Fibroblast of gingiva (primary cell): ENCODE results near the gene PDE6B.
"Not testable (repeated sequence)": the region's sequence is repeated elsewhere in the genome, so short reads cannot be mapped to it uniquely, and the experiment has no call there.

Source experiments
- DNase-seq: peaks from one replicate; pipeline ENCODE4 v3.0.0-alpha.2; 2011; ENCODE audit warnings: low read depth

PDE6B gene

DNA sequence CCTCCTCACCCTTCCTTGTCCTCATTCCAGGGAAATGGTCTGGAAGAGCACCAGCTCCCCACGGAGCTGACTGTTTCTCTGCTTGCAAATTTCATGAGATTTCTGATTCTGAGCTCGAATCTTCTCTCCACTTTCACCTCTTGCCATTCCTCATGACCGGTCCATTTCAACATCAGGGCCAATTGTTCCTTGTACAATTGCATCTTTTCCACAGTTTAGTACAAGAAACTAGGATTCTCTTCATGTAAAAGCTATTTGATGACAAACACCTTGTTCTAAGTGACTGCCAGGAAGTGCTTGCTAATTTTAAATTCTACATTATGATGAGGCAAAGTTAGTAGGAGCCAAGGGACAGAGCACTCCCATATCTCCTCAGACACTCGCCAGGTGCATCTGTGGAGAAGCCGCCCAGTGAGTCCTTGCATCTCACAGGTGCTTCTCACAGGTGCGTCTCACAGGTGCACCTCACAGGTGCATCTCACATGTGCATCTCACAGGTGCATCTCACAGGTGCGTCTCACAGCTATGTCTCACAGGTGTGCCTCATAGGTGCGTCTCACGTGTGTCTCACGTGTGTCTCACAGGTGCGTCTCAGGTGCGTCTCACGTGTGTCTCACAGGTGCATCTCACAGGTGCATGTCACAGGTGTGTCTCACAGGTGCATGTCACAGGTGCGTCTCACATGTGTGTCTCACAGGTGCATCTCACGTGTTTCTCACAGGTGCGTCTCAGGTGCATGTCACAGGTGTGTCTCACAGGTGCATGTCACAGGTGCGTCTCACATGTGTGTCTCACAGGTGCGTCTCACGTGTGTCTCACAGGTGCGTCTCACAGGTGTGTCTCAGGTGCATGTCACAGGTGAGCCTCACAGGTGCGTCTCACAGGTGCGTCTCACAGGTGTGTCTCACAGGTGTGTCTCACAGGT lies 3.0 kb upstream of the PDE6B start:
- no peak for DNase-seq

DNA sequence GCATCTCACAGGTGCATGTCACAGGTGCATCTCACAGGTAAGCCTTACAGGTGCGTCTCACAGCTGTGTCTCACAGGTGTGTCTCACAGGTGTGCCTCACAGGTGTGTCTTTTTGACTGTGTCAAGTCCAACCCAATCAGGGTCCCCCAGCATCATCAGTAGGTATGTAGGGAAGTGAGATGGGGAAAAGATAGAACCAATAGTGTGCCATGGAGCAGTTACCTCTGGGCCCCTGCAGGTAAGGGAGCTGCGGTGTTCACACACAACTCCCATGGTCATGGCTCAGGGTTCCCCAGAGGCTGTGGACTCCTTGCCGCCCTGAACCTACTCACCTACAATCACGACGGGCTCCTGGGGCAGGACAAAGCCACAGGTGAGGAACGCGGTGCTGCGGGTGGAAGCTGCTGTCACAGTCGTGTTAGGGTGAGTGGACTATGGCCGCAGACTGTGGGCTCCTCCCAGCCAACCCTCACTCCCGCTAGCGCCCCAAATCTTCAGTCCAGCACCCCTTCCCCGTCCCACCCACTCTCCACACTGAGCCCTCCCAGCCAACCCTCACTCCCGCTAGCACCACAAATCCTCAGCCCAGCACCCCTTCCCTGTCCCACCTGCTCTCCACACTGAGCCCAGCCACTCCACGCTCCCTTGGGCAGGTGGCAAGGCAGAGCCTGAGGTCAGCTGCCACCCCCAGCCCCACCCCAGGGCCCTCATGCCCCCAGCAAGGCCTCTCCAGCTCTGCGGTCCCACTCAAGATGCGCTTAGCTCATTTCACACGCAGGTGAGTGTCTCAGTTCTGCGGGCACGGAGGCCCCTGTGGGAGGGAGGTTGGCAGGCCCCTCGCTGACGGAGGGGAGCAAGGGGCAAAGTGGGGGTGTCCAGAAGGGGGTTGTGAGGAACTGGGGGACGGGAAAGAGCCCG lies 2.1 kb upstream of the PDE6B start:
- no peak for DNase-seq

DNA sequence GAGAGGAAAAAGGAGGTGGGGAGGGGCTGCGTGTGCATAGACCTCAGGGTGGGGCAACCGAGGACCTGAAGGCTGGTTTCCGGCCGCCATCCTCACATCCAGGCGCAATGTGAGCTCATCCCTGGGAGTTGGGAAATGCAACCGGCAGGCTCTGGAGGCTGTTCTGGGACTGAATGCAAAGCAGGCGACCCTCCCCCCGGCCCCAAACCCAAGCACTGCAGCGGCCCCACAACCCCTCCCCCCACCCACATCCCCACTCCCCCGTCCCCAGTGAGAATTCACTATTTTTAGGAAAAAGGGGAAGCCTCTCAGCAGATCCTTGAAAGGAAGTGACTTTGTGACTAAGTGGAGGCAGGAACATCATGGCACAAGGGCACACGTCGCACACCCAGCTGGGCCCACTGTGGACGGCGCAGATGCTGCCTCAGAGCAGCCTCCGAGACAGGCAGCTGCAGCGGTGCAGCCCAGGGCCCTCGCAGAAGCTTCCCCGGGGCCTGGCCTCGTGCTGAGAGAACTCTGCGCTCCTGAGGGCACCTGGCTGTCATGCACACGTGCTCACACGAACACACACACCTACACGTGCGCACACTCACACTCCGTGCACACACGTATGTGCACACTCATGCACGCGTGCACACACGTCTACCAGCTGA lies 1.3 kb upstream of the PDE6B start:
- no peak for DNase-seq

DNA sequence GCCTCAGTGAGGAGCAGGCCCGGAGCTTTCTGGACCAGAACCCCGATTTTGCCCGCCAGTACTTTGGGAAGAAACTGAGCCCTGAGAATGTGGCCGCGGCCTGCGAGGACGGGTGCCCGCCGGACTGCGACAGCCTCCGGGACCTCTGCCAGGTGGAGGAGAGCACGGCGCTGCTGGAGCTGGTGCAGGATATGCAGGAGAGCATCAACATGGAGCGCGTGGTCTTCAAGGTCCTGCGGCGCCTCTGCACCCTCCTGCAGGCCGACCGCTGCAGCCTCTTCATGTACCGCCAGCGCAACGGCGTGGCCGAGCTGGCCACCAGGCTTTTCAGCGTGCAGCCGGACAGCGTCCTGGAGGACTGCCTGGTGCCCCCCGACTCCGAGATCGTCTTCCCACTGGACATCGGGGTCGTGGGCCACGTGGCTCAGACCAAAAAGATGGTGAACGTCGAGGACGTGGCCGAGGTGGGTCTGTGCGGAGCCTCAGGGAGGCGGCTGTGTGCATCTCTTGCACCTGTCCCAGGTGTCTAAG lies 323 bp downstream of the PDE6B start:
- no peak for DNase-seq

DNA sequence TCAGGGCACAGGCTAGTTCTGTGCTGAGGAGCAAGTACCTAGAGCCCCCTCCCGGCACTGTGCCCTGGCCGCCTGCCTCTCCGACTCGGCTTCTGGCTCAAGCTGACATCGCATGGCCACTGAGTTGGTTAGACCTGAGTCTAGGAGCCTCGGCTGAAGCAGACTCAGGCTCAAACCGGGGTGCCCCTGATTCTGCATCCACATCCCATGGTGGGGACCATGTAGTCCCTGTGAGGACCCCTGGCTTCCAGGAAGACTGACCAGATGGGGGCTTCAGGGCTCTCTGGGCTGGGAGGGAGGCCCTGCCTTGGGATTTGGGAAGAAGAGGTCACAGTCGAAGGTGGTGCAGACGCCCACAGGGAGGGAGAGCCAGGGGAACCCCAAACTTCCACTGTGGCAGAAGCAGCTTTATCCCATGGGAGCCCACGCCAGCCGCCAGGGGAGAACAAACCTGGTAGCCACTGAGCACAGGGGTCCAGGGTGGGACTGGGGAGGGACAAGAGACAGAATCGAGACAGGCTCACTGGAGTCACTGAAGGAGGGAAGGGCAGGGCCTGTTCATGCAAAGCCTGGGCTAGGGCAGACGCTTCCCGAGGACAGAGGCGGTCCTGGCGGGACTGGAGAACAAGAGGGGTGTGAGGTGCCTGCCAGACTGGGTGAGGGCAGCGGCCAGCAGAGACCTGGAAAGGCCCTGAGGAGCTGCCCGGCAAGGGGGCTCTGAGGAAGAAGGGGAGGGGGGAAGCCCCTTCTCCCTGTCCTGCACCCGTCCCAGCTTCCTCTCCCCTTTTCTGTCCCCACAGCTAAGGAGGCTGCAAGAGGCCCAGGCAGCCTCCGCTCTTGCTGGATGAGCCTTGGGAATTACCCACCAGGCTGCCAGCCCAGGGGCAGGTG lies 1.1 kb downstream of the PDE6B start:
- DNase-seq, result no peak

DNA sequence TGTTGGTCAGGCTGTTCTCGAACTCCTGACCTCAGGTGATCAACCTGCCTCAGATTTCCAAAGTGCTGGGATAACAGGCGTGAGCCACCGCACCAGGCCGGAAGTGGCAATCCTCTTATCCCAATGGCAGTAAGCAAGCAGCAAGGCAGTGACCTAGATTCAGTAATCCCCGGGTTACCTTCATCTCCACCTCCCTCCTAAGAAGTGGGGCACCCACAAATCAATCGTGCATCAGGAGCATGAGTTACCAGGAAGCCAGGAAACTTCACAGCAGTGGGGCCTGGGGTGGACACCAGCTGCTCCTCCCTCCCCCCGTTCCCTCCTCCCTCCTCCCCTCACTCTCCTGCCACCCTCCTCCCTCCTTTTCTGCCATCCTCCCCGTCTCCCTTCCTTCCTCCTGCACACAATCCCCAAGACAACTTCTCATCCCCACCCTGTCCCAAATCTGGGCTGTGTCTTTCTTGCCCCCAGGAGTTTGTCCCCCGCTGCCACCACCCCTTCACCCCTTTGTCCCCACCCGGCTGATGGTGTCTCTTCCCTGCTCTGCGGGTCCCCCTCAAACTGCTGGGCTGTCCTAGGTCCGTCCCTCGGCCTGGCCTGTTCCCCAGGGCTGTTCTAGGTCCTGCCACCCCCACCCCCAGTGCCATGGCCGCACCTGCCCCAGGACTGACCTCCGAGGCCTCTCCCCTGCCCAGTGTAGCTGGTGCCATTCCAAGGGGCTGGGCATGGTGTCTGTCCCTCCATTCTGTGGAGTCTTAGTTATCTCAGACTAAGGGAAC lies 2.2 kb downstream of the PDE6B start:
- DNase-seq, result no peak

DNA sequence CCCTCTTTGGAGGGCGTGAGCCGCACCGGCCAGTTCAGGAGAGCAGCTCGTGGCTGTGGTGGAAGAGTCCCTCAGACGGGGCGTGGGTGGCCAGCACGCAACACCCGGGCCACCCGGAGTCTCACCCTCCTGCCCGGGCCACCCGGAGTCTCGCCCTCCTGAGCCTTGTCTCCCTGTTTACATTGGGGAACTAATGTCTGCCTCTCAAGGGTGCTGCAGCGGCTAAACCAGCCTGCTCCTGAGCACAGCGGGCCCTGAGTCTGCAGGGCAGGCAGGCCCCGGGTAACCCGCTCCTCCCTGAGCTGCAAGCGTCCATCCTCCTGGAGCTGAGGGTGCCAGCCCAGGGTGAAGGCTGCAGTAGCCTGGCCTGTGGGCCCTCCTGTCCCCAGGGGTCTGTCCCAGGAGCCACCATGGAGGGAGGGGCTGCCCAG lies 3.0 kb downstream of the PDE6B start:
- DNase-seq, result no peak

DNA sequence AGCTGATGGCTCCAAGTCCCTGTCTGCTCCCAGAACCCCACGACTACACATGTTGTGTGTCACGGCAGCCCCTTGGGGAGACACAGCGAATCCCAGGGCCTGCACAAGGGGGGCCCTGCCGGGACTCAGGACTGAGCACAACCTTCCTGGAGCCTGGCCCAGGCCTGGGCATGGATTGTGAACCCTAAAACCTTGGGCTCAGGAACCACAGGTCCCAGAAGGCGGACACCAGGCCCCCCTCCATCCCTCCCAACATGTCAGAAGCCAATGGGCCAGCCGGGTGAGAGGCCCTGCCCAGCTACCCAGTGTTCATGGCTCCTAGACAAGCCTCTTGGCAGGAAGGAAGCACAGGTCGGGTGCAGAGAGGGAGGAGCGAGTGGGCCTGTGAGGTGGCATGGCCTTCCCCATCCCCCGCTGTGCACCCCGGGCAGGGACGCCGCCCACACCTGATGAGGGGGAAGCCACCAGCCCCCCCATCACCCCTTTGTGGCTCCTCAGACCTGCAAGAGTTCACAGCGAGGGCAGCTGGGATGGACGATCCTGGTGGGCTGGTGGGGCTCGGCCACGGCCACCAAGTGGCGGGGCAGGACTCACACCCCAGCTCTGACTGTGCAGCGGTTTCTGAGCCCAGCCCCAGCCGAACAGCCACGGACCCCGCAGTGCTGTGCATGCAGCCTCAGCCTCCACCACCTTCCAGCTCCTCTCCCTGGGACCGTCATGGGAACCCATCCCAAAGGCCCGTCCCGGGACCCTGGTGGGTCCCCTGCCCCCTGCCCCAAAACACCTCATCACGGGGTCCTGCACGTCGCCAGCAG lies 3.7 kb downstream of the PDE6B start:
- DNase-seq, result no peak

DNA sequence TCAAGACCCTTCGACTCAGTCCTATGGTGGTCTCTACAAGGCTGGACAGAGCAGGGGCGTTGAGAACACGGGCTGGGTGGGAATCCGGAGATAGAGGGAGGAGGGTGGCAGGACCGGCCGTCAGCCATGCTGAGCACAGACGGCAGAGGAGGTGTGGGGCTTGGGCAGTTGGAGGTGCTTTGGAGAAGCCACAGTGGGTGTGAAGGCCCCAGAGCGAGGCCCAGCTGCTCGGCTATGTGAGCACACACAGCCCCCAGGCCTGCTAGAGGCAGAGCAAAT lies 4.2 kb downstream of the PDE6B start:
- DNase-seq, result no peak

DNA sequence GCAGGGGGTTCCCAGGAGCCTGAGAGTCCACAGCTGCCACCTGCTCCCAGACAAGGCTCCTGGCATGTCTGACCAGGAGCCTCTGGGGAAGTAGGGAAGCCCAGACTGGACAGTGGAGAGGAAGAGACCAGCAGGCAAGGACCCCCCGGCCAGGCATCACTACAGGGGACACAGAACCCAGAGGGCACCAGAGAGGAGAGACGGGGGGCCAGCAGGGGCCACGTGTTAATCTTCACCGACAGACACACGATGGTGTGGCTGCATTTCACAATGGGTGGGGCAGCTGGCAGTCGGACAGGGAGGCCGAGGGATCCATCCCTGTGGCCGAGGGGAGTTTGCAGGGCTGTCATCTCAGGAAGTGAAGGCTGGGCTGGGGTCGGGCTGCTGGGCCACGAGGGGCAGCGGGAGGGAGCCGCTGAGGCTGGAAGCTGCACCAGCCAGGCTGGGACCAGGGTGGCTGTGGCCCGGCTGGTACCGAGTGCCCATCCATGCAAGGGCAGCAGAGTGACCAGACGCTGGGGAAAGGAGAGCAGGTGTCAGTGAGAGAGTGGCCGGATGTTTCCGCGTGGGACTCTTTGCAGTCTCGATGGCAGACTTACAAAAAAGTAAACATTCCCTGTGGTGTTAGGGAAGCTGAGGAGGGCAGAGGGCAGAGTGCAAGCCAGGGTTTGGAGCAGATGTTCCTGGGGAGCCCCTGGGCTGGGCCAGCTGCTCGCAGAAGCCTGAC lies 4.7 kb downstream of the PDE6B start:
- DNase-seq, result no peak

DNA sequence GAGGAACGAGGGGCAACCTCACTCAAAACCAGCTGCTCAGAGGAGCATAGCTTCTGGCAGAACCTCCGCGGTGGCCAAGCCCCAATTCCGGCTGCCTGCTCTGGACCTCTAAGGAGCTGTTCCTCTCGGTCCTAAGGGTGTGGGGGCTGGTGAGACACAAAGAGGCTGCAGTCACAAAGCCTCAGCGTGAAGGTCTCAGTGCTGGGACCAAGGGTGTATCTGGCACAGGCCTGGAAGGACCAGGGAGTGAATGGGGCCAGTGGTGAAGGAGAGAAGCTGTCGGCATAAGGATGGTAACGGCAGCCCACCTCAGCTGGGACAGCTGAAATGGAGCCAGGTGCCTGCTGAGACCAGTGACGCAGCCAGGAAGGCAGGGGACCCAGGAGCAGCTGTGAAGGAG lies 5.3 kb downstream of the PDE6B start:
- no peak for DNase-seq

DNA sequence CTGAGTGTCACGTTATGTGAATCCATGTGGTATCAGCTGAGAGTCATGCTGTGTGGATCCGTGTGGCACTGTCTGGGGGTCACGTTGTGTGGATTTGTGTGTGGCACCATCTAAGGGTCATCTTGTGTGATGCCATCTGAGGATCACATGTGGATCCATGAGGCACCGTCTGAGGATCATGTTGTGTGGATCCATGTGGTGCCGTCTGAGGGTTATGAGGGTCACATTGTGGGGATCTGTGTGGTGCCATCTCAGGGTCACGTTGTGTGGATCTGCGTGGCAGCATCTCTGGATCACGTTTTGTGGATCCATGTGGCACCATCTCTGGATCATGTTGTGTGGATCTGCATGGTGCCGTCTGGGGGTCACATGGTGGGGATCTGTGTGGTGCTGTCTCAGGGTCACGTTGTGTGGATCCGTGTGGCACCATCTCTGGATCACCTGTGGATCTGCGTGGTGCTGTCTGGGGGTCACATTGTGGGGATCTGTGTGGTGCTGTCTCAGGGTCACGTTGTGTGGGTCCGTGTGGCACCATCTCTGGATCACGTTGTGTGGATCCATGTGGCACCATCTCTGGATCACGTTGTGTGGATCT lies 6.9 kb downstream of the PDE6B start:
- DNase-seq, result no peak

DNA sequence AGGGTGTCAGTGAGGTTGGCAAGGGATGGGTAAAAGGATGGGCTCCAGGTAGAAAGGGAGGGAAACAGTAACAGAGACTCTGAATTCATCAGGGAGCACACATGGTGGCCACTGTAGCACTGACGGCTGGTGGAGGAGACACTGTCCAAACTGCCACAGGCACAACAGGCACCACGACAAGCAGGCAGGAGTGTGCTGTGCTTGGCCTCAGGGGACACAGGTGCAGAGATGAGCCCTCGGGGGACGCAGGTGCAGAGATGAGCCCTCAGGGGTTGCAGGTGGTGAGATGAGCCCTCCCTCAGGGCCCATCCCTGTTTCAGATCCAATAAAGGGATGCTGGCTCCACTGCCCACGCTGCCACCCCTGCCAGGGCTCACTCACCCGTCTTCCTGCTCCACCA lies 7.6 kb downstream of the PDE6B start:
- no peak for DNase-seq

DNA sequence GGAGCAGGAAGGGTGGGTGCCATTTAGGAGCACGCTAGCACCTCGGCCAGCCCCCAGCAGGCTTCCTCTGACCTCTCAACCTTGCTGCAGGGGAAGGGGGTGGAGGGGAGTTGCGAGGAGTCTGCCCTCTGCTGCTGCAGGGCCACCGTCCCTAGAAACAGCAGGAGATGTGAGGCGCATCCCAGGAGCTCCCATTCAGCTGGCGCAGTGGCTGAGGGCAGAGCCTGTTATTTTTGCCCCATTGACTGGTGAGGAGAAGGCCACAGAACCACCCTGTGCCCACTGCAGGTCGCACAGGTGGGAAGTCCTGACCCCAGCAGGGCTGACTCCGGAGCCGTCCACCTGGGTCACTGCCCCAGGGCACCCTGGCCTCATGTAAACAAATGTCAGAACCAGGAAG lies 8.0 kb downstream of the PDE6B start:
- DNase-seq, result no peak

DNA sequence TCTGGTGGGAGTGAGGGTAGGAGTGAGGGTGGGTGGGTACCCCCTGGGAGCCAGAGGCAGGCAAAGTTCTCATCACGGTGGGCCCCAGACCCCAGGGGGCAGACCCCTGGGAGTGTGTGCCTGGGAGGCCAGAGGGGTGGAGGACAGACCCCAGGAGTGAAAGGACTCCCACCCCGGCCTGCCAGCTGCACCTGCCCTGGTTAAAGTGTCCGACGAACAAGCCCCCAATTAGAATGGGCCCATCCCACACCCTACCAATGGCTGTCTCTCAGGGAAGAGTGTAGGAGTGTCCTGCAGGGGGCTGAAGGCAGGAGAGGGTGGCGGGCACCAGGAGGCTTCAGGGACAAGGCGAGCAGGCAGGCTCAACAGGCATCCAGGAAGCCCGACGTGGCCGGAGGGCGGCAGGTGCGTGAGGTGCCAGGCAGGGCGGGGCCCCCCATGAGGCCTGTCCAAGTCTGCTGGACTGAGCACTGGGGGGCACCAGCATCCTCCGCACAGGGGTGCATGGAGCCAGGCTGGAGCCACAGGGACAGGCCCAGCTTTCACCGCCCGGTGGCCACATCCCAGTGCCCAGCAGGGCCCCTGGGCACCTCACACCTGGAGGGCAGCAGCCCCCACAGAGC lies 8.7 kb downstream of the PDE6B start:
- DNase-seq, result no peak

DNA sequence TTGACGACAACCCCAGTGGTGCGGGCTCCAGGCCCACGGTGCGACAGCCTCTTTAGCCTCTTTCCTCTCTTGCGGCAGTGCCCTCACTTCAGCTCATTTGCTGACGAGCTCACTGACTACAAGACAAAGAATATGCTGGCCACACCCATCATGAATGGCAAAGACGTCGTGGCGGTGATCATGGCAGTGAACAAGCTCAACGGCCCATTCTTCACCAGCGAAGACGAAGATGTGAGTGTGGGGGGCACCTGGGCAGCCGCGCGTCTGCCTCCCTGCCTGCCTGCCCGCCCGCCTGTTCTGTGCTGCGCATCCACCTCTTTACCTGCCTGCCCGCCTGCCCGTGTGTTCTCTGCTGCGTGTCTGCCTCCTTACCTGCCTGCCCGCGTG lies 9.2 kb downstream of the PDE6B start:
- no peak for DNase-seq

DNA sequence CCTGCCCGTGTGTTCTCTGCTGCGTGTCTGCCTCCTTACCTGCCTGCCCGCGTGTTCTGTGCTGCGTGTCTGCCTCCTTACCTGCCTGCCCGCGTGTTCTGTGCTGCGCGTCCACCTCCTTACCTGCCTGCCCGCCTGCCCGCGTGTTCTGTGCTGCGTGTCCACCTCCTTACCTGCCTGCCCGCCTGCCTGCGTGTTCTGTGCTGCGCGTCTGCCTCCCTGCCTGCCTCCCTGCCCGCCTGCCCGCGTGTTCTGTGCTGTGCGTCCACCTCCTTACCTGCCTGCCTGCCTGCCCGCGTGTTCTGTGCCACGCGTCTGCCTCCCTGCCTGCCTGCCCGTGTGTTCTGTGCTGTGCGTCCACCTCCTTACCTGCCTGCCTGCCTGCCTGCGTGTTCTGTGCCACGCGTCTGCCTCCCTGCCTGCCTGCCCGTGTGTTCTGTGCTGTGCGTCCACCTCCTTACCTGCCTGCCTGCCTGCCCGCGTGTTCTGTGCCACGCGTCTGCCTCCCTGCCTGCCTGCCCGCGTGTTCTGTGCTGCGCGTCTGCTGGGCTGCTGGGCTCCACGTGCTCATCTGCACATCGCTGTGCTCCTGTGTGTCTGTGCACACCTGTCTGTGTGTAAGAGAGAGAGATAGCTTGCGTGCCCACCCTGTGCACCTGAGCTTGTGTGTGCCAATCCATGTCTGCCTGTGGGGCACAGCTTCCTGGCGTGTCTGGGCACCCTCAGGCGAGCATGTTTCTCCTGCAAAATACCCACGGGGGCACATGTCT lies 9.9 kb downstream of the PDE6B start:
- not testable (repeated sequence) for DNase-seq
